DND-41 (cell line): Measurements from ENCODE around the gene SLC17A8.

Experiments
- ATAC-seq: fragments of 200-7000 bp; cut with Tn5 transposase; 3 replicates; pipeline ENCODE4 v1.9.1; 2021; ENCODE audit warnings: low read depth; ENCODE audit not compliant: insufficient read depth
- DNase-seq: peaks from one replicate; pipeline ENCODE4 v3.0.0-alpha.2; 2020
- H2AFZ ChIP-seq: 2 replicates; pipeline ENCODE4 v1.6.0; 2012; ENCODE audit warnings: low read depth, low read length
- H3K27ac ChIP-seq: 2 replicates; pipeline ENCODE4 v1.5.1; 2012; ENCODE audit warnings: low read length, inconsistent platforms
- H3K27me3 ChIP-seq: fragments of 200-600 bp; sonication (generic); 2 replicates; pipeline ENCODE4 v1.6.0; 2012; ENCODE audit warnings: low read length, mild to moderate bottlenecking, inconsistent platforms; ENCODE audit not compliant: insufficient read depth, poor library complexity
- H3K36me3 ChIP-seq: 2 replicates; pipeline ENCODE4 v1.5.1; 2012; ENCODE audit warnings: low read length, inconsistent platforms; ENCODE audit not compliant: insufficient read depth
- H3K4me1 ChIP-seq: 2 replicates; pipeline ENCODE4 v1.5.1; 2012; ENCODE audit warnings: mild to moderate bottlenecking, low read length; ENCODE audit not compliant: insufficient read depth
- H3K4me2 ChIP-seq: 2 replicates; pipeline ENCODE4 v1.6.0; 2012; ENCODE audit warnings: mild to moderate bottlenecking, moderate library complexity, low read length, inconsistent platforms; ENCODE audit not compliant: insufficient read depth
- H3K4me3 ChIP-seq, 2 experiments: fragments of 200-600 bp in 1 of 2; shearing (Covaris generic) in 1 of 2; 2 replicates each; pipeline ENCODE4 v1.5.1; 2012 to 2016; ENCODE audit warnings: inconsistent platforms in 2 of 2, low read length in 2 of 2, mild to moderate bottlenecking in 2 of 2, low read depth in 1 of 2, moderate library complexity in 1 of 2
- H3K79me2 ChIP-seq: 2 replicates; pipeline ENCODE4 v1.6.0; 2012; ENCODE audit warnings: low read length, inconsistent platforms; ENCODE audit not compliant: insufficient read depth
- H3K9ac ChIP-seq: 2 replicates; pipeline ENCODE4 v1.6.0; 2012; ENCODE audit warnings: low read depth, mild to moderate bottlenecking, inconsistent platforms, low read length, moderate library complexity
- H3K9me3 ChIP-seq: 2 replicates; pipeline ENCODE4 v1.5.1; 2012; ENCODE audit warnings: low read length, moderate library complexity, mild to moderate bottlenecking, inconsistent platforms; ENCODE audit not compliant: insufficient read depth, severe bottlenecking
- H4K20me1 ChIP-seq: 2 replicates; pipeline ENCODE4 v1.6.0; 2012; ENCODE audit warnings: low read length; ENCODE audit not compliant: insufficient read depth
- CTCF ChIP-seq: IDR thresholded peaks from 2 replicates; pipeline ENCODE4 v1.5.1; 2012; ENCODE audit warnings: borderline replicate concordance, low read length, moderate library complexity, mild to moderate bottlenecking; ENCODE audit not compliant: poor library complexity, severe bottlenecking; ENCODE audit errors: extremely low read depth
- EZH2 ChIP-seq: IDR thresholded peaks from 3 replicates; pipeline ENCODE4 v1.6.1; 2012; ENCODE audit warnings: borderline replicate concordance, low read depth, mild to moderate bottlenecking, moderate library complexity, low read length, inconsistent platforms; ENCODE audit not compliant: severe bottlenecking

The SLC17A8 gene

GRCh38 chr12:100383586-100384558 lies 27.0 kb downstream of the SLC17A8 start:
- Histone ChIP-seq H4K20me1 (no peaks in the 10 kb centered on the region), H3K79me2 (no peaks in the 10 kb centered on the region), H2AFZ (no peak overlapping the region), H3K27me3 (no peaks in the 10 kb centered on the region), H3K27ac (no peak overlapping the region), H3K36me3 (no peaks in the 10 kb centered on the region), H3K4me3 (no peak overlapping the region), H3K4me2 (no peak overlapping the region), H3K9ac (no peak overlapping the region), H3K9me3 (no peaks in the 10 kb centered on the region), H3K4me1 (no peaks in the 10 kb centered on the region)
- DNase-seq: no peak
- TF ChIP-seq CTCF (no peak), EZH2 (no peak)
- ATAC-seq: no peak

- no peak overlapping the region for H3K4me2 ChIP-seq
- ATAC-seq: no peak
Observed at GRCh38 chr12:100384559-100384935, 27.7 kb downstream of the SLC17A8 start.

GRCh38 chr12:100388382-100388781 lies 31.5 kb downstream of the SLC17A8 start:
- ATAC-seq (no peak), DNase-seq (no peak)
- no peak overlapping the region for H3K27ac ChIP-seq
- H3K4me3 ChIP-seq: no peak overlapping the region
- H3K27me3 ChIP-seq: no peaks in the 10 kb centered on the region
- no peaks in the 10 kb centered on the region for H3K9me3 ChIP-seq
- H3K4me1 ChIP-seq: no peaks in the 10 kb centered on the region
- H3K9ac ChIP-seq: no peak overlapping the region
- TF ChIP-seq CTCF (no peak), EZH2 (no peak)
- no peak overlapping the region for H2AFZ ChIP-seq
- no peak overlapping the region for H3K4me2 ChIP-seq
- H3K36me3 ChIP-seq: no peaks in the 10 kb centered on the region
- no peaks in the 10 kb centered on the region for H4K20me1 ChIP-seq
- no peaks in the 10 kb centered on the region for H3K79me2 ChIP-seq

More at GRCh38 chr12:100384559-100384935, 27.7 kb downstream of the SLC17A8 start:
- no peak overlapping the region for H3K9ac ChIP-seq
- H3K36me3 ChIP-seq: no peaks in the 10 kb centered on the region
- no peaks in the 10 kb centered on the region for H3K27me3 ChIP-seq
- H4K20me1 ChIP-seq: no peaks in the 10 kb centered on the region
- DNase-seq: no peak
- H3K9me3 ChIP-seq: no peaks in the 10 kb centered on the region
- H3K79me2 ChIP-seq: no peaks in the 10 kb centered on the region
- TF ChIP-seq CTCF (no peak), EZH2 (no peak)
- no peaks in the 10 kb centered on the region for H3K4me1 ChIP-seq
- no peak overlapping the region for H3K27ac ChIP-seq
- no peak overlapping the region for H3K4me3 ChIP-seq
- H2AFZ ChIP-seq: no peak overlapping the region
